MM.1S (cell line): ENCODE measurements around the gene AGAP1.

ENCODE experiments used
- CTCF ChIP-seq: fragments of 300-600 bp; sonication (generic); IDR thresholded peaks from 2 replicates; pipeline ENCODE4 v1.5.1; 2016; ENCODE audit warnings: antibody characterized with exemption, low read length, mixed read lengths
- EZH2phosphoT487 ChIP-seq: fragments of 300-600 bp; sonication (generic); IDR thresholded peaks from 2 replicates; pipeline ENCODE4 v1.6.1; 2018; ENCODE audit warnings: antibody characterized with exemption, low read length

- TF ChIP-seq CTCF = no peak
- TF ChIP-seq EZH2phosphoT487 = no peak
These were observed 365.8 kb downstream of the AGAP1 start for GRCh38 chr2:235859651-235860050.
